Common myeloid progenitor, CD34-positive (primary cell): ENCODE results near the gene CPLX1.

Source experiments
- CTCF ChIA-PET: fragments of 350-600 bp; sonication (Branson Sonifier 250); formaldehyde crosslinking; loops from one replicate; lab custom pipeline; 2021; ENCODE audit warnings: antibody characterized with exemption; lab: Charles Lee
- POLR2A ChIA-PET: fragments of 350-600 bp; sonication (Branson Sonifier 250); formaldehyde crosslinking; loops from one replicate; lab custom pipeline; 2021; ENCODE audit warnings: antibody characterized with exemption; lab: Charles Lee
- DNase-seq, 3 donors: peaks; one replicate each; pipeline versions ENCODE4 v3.0.0 to v3.0.0-alpha.2; 2013
- H3K27ac ChIP-seq, 2 experiments: 1 replicate in 1 of 2; 2 replicates in 1 of 2; pipeline ENCODE4 v1.7.0; 2013; ENCODE audit warnings: inconsistent platforms in 2 of 2, low read length in 2 of 2, mild to moderate bottlenecking in 2 of 2, low read depth in 1 of 2, moderate library complexity in 1 of 2; ENCODE audit not compliant: severe bottlenecking in 2 of 2, insufficient read depth in 1 of 2, poor library complexity in 1 of 2
- H3K27me3 ChIP-seq, 5 experiments: replicated peaks in 2 of 5; 1 replicate in 3 of 5; 2 replicates in 2 of 5; pipeline versions ENCODE4 v1.6.1 to v1.7.0; 2013; ENCODE audit warnings: low read length in 4 of 5, mild to moderate bottlenecking in 2 of 5, moderate library complexity in 2 of 5, inconsistent platforms in 1 of 5; ENCODE audit not compliant: insufficient read depth in 5 of 5, control insufficient read depth in 4 of 5
- H3K36me3 ChIP-seq, 4 experiments: 1 replicate in 2 of 4; 2 replicates in 2 of 4; pipeline versions ENCODE4 v1.6.1 to v1.7.0; 2013; ENCODE audit warnings: low read length in 3 of 4, control low read depth in 1 of 4, mild to moderate bottlenecking in 1 of 4; ENCODE audit not compliant: control insufficient read depth in 4 of 4, insufficient read depth in 4 of 4
- H3K4me1 ChIP-seq, 4 experiments: 1 replicate in 3 of 4; 2 replicates in 1 of 4; pipeline versions ENCODE4 v1.6.1 to v1.7.1; 2013; ENCODE audit warnings: low read length in 3 of 4, mild to moderate bottlenecking in 3 of 4, control low read depth in 1 of 4, inconsistent platforms in 1 of 4, moderate library complexity in 1 of 4; ENCODE audit not compliant: control insufficient read depth in 4 of 4, insufficient read depth in 4 of 4; ENCODE audit errors: control extremely low read depth in 1 of 4
- H3K4me3 ChIP-seq, 7 experiments: 1 replicate in 4 of 7; 2 replicates in 3 of 7; pipeline versions ENCODE4 v1.5.1 to v1.7.0; 2013; ENCODE audit warnings: mild to moderate bottlenecking in 7 of 7, low read length in 6 of 7, moderate library complexity in 6 of 7, inconsistent platforms in 2 of 7, low read depth in 2 of 7, control low read depth in 1 of 7; ENCODE audit not compliant: insufficient read depth in 4 of 7, control insufficient read depth in 1 of 7; ENCODE audit errors: extremely low read depth in 1 of 7
- H3K9me3 ChIP-seq, 5 experiments: 1 replicate in 4 of 5; 2 replicates in 1 of 5; pipeline versions ENCODE4 v1.6.1 to v1.7.1; 2013; ENCODE audit warnings: low read length in 4 of 5, mild to moderate bottlenecking in 2 of 5, inconsistent platforms in 1 of 5, low read depth in 1 of 5, moderate library complexity in 1 of 5; ENCODE audit not compliant: control insufficient read depth in 4 of 5, insufficient read depth in 2 of 5; ENCODE audit errors: control extremely low read depth in 1 of 5
- WGBS: methylation state at CpG from one replicate; pipeline ENCODE4 v1.1.5; 2013; ENCODE audit not compliant: insufficient coverage; 5-methylcytosine and 5-hydroxymethylcytosine counted together

CPLX1 gene

DNA sequence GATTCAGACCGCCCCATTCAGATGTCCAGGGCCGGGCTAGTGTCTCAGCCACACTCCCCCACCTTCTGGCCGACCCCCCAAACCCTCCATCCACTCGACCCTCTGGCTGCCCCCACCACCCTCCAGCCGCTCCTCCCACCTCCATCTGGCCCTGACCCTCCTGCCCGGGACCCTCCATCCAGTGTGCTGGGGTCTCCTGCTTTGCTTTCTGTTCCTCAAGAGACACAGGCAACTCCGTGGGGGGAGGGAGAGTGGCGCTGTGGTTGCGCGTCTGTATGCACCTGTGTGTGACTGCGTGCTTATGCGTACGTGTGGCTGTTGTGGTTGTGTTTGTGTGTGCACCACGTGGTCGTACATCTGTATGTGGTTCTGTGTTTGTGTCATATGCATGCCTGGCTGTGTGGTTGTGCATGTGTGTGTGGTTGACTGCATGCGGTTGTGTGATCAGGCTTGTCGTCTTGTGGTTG lies 33.3 kb downstream of the CPLX1 start:
- 44% methylated on average over 7 of the region's 17 CpGs for WGBS
- ChIA-PET POLR2A (no interaction called here), CTCF (interaction anchor here (1.0 to 2.7 kb wide), 2 partner anchors 9 to 13 kb away, joined by 3 to 9 read pairs; no protein-coding TSS in a partner anchor)
- Histone ChIP-seq H3K27ac (no peak overlapping the region), H3K4me1 (peaks cover 0 to 24% (median 11%) of the 10 kb centered on the region in 4 experiments), H3K27me3 (peaks cover 0 to 91% (median 33%) of the 10 kb centered on the region in 5 experiments), H3K36me3 (no peaks in the 10 kb centered on the region), H3K9me3 (no peaks in the 10 kb centered on the region), H3K4me3 (peak overlapping the region in 1 of 7 experiments; percentile 33)
- DNase-seq: peak in 2 of 3 donors; percentile 30 to 53

DNA sequence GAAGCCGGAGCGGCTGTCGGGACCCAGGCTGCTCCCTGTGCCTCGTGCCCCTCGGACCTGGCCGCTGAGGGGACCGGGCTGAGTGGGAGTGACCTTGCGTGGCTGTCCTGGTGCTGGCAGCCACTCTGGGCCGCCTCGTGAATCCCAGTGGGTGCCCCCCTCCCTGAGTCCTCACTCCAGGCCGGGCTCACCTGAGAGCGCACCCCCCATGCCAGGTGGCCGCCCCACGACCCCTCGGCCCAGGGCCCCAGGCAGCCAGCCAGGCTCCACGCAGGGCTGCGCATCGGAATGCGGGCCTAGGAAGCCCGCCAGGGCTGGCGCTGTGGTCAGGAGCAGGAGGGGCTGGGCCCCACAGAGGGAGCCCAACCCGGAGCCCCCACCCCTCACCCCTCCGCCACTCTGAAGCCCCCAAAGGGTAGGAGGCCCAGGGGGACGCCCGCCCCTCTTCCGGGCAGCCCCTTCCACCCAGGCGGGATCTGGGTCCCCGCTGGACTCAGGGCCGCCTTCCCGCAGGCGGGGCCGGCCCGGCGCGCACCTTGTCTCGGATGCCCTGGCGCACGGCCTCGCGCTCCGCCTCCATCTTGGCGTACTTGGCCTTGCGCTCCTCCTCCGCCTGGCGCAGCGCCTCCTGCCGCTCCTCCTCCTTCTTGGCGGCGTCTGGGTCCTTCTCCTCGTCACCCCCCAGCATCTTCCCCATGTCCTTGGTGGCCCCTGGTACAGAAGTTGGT lies 33.9 kb downstream of the CPLX1 start:
- Histone ChIP-seq H3K27ac (no peak overlapping the region), H3K9me3 (no peaks in the 10 kb centered on the region), H3K4me3 (peak overlapping the region in 3 of 7 experiments; percentile 14 to 36 (median 33)), H3K27me3 (peaks cover 0 to 93% (median 39%) of the 10 kb centered on the region in 5 experiments), H3K4me1 (peaks cover 0 to 29% (median 15%) of the 10 kb centered on the region in 4 experiments), H3K36me3 (no peaks in the 10 kb centered on the region)
- POLR2A ChIA-PET: no interaction called here
- CTCF ChIA-PET: interaction anchor here (1.2 to 2.7 kb wide), 2 partner anchors 9 to 145 kb away, joined by 3 to 9 read pairs; no protein-coding TSS in a partner anchor
- WGBS: 26% methylated on average over 26 of the region's 50 CpGs
- peak in 2 of 3 donors; percentile 44 to 49 for DNase-seq

DNA sequence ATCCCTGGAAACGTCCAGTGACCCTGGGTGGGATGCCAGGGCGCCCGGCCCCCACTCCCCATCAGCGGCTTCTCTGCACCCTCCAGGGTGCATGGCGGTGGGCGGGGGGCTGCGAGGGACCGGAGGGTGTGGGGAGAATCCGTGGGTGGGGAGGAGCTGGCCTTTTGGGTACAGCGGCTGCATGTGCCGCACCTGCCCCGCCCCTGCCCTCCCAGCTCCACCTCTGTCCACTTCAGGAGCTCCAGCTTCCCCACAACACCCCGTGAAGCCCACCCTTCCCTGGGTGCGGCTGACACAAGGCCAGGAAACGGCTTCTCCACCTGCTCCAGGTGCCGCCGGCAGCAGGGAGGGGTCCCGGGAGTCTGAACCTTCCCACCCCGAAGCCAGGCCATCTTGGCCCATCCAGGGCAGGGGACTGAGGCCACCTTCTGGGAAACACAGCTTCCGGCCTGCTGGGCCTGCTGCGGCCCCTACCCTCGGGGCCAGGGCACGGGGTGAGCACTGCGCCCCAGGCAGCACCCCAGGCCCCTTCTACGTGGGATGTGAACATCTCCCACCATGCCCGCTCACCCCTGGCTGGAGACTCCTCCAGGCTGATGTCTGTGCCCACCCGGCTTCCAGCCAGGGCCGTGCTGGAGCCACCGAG lies 34.6 kb downstream of the CPLX1 start:
- peaks cover 0 to 93% (median 36%) of the 10 kb centered on the region in 5 experiments for H3K27me3 ChIP-seq
- peaks cover 0 to 36% (median 20%) of the 10 kb centered on the region in 4 experiments for H3K4me1 ChIP-seq
- no peak overlapping the region for H3K4me3 ChIP-seq
- no peak for DNase-seq
- no peaks in the 10 kb centered on the region for H3K9me3 ChIP-seq
- no peaks in the 10 kb centered on the region for H3K36me3 ChIP-seq
- ChIA-PET POLR2A (no interaction called here), CTCF (interaction anchor here (1.2 kb wide), 1 partner anchor 146 kb away, joined by 3 read pairs; no protein-coding TSS in a partner anchor)
- WGBS: 73% methylated on average over 20 of the region's 29 CpGs
- H3K27ac ChIP-seq: no peak overlapping the region

DNA sequence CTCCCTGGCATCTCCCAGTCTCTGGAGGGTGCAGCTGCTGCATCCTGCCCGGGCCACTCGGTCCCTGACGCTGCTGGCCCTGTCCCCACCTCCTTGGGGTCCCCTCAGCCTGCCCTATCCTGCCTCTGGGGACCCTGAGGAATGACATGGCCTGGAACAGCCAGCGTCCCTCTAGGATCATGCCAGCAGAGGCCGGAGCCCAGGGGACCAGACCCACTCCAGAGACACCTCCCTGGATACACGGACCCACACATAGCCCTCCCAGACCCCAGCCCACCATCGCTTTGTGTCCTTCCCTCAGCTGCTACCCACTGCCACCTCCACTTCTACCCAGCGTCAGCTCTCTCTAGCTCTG lies 35.5 kb downstream of the CPLX1 start:
- Histone ChIP-seq H3K4me3 (no peak overlapping the region), H3K36me3 (no peaks in the 10 kb centered on the region), H3K4me1 (peaks cover 0 to 42% (median 23%) of the 10 kb centered on the region in 4 experiments), H3K27me3 (peaks cover 0 to 93% (median 32%) of the 10 kb centered on the region in 5 experiments), H3K27ac (no peak overlapping the region), H3K9me3 (no peaks in the 10 kb centered on the region)
- ChIA-PET CTCF (interaction anchor here (1.2 kb wide), 1 partner anchor 147 kb away, joined by 3 read pairs; no protein-coding TSS in a partner anchor), POLR2A (no interaction called here)
- DNase-seq: no peak
- 70% methylated on average over 8 of the region's 8 CpGs for WGBS

DNA sequence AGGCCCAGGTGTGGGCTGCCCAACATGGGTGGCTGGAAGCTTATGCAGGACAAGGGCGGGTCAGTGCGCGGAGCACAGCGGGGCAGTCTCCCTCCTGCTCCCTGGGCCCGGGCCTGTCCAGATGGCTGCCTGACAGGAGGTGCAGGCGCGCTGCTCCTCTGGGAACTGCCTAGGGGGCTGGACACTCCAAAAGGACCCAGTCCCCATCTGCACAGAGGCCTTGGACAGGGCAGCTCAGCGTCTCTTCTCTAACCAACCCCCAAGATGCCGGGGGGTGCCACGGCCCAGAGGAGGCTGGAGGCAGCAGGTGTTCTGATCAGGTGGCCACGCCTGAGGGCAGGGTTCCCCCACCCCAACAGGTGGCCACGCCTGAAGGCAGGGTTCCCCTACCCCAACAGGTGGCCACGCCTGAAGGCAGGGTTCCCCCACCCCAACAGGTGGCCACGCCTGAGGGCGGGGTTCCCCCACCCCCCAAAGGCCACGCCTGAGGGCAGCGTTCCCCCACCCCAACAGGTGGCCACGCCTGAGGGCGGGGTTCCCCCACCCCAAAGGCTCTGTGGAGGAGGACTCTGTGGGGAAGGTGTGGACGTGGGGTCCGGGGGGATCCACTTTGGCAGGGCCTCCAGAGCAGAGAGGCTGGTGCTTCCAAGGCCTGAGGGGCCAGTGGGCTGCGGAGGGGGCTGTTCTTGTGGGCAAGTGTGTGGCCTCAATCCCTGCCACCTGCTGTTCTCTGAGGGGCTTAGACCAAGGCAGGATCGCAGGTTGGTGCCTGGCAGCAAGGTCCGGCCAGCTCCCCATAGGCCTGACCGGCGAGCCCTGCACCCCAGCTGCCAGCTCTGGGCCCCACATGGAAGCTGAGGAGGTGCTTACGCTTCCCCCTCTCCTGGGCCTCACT lies 36.1 kb downstream of the CPLX1 start:
- ChIA-PET POLR2A (no interaction called here), CTCF (interaction anchor here (1.0 kb wide), 1 partner anchor 197 kb away, joined by 4 read pairs; the partner anchor contains the start of gene IDUA)
- no peak overlapping the region for H3K27ac ChIP-seq
- no peaks in the 10 kb centered on the region for H3K9me3 ChIP-seq
- H3K36me3 ChIP-seq: no peaks in the 10 kb centered on the region
- 78% methylated on average over 13 of the region's 27 CpGs for WGBS
- no peak overlapping the region for H3K4me3 ChIP-seq
- H3K27me3 ChIP-seq: peaks cover 0 to 93% (median 36%) of the 10 kb centered on the region in 5 experiments
- H3K4me1 ChIP-seq: peaks cover 0 to 42% (median 23%) of the 10 kb centered on the region in 4 experiments
- no peak for DNase-seq

DNA sequence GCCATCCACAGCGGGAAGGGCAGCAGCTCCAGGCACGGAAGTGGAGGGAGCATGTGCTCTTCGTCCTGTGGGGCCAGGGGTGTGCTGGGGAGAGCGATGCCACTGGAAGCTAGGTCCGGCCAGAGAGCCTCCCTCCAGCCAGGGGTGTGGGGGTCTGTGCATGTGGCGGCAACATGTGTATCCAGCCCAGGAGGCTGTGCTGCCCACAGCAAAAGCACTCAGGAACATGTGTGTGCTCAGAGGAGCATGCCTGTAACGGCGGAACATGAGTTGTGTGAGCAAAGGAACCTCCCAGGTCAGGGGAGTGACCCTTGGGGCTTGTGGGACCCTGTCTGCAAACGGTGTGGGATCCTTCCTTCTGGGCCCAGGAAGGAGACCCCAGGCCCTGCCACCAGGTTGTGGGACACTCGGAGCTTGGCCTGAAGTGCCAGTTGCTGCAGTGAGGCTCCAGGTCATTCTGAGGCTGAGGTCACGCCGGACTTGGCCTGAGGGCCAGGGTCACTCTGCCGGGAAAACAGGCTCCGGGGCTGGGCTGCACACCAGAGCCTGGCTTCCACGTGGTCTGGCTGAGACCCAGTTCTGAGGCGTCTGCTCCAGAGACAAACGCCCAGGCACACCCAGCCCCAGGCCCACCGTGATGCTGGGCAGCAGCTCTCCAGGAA lies 37.2 kb downstream of the CPLX1 start:
- ChIA-PET CTCF (no interaction called here), POLR2A (no interaction called here)
- Histone ChIP-seq H3K27me3 (peaks cover 0 to 91% (median 25%) of the 10 kb centered on the region in 5 experiments), H3K4me1 (peaks cover 0 to 39% (median 21%) of the 10 kb centered on the region in 4 experiments), H3K4me3 (no peak overlapping the region), H3K27ac (no peak overlapping the region), H3K9me3 (no peaks in the 10 kb centered on the region), H3K36me3 (no peaks in the 10 kb centered on the region)
- no peak for DNase-seq
- 85% methylated on average over 15 of the region's 18 CpGs for WGBS
